AG10803 (cell line): ENCODE measurements around the gene GPRC6A.

ENCODE experiments used
- DNase-seq: peaks from one replicate; pipeline ENCODE4 v3.0.0; 2010; ENCODE audit warnings: low read depth
- H3K4me3 ChIP-seq: 2 replicates; pipeline ENCODE4 v1.5.1; 2011; ENCODE audit warnings: mild to moderate bottlenecking, low read length, control low read depth
- CTCF ChIP-seq: conservative IDR thresholded peaks from 2 replicates; pipeline ENCODE4 v1.5.1; 2011; ENCODE audit warnings: mild to moderate bottlenecking, low read length, control low read depth, inconsistent platforms

Gene GPRC6A

GRCh38 chr6:116828983-116829382 is at the start of gene GPRC6A:
Gene GPRC6A (minus strand): TSS chr6:116829083. CDS start chr6:116829013, 70 bp downstream.
- TF ChIP-seq CTCF: no peak
- H3K4me3 ChIP-seq: no peak within 1 kb of the TSS

DNA sequence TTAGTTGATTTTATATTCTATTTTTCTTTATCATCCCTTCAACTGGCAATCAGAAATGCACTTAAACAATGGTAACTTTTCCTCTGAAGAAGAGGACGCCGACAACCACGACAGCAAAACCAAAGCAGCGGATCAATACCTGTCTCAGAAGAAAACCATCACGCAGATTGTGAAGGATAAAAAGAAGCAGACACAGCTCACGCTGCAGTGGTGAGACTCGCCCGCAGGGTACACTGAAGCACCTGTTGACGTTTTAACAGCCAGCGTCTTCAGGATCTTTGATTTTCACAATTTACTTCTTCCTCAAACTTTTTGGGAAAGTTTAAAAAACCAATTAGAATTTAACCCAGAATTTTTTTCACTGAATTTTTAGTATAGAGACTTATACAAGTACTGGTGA is 48.9 kb upstream of the GPRC6A start:
- no peak for TF ChIP-seq CTCF
- no peak for DNase-seq
- no peak overlapping the region for H3K4me3 ChIP-seq

More at GRCh38 chr6:116828983-116829382, at the start of gene GPRC6A:
- DNase-seq: no peak

- TF ChIP-seq CTCF: no peak
- no peak for DNase-seq
- H3K4me3 ChIP-seq: no peak within 1 kb of the TSS
These were observed 48.0 kb upstream of the GPRC6A start, which contains the start of gene RFX6 for GRCh38 chr6:116876635-116877611. Gene RFX6 (plus strand): TSS chr6:116877242. CDS start chr6:116877276, 34 bp downstream.

DNA sequence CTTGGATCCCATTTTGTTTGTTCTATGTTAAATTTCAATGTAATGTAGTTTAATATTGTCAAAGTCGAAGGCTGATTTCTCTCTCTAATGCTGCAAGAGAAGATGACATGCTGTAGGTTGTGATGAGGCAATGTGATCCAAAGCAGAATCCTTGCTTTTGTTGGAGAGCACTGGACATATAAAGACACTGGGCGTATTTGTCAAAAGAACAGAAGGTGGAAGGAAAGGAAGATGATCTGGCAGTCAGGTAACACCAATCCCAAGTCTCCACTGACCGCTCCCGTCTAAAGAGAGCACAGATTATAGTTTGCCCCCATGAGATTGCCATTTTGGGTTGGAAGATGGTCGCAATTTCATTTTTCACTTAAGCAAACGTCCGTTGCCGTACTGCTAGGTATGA is 47.2 kb upstream of the GPRC6A start:
- TF ChIP-seq CTCF: no peak
- H3K4me3 ChIP-seq: no peak overlapping the region
- no peak for DNase-seq

DNA sequence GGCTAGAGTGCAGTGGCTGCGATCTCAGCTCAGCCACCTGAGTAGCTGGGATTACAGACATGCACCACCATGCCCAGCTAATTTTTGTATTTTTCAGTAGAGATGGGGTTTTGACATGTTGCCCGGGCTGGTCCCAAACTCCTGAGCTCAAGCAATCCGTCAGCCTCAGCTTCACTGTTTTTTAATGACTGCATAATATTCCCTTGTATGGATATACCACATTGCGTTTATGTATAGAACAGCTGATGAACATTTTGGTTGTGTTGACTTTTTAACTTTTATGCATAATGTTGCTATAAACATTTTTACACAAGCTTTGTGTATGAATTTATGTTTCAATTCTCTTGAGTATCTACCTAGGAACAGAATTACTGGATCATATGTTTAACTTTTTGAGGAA is 43.9 kb upstream of the GPRC6A start:
- no peak for TF ChIP-seq CTCF
- no peak for DNase-seq
- H3K4me3 ChIP-seq: no peak overlapping the region

DNA sequence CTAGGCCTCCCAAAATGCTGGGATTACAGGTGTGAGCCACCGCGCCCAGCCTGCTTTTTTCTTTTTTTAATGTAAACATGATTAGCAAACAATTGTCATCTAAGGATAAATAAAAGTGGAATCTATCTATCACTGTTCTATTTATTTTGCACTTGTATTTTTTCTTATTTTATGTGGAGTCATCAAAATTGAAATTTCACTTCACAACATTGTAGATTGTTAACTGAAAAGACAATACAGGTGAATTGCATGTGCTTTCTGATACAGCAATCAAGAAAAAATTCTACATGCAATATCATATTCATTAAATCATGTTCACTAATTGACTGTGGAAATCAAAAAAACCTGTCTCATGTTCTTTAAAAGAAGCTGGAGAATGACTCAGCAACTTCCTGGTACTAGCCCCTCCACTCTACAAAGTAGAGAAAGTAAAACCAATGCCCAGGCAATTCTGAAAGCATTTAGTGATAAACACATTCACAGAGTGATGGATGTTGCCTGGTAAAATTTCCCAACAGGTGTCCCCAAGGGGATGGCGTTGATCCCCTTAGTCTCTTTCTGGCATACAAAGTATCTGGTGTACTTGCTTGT is 37.5 kb upstream of the GPRC6A start:
- H3K4me3 ChIP-seq: no peak overlapping the region
- DNase-seq: no peak
- no peak for TF ChIP-seq CTCF
